Brain microvascular endothelial cell (primary cell): Measurements from ENCODE around the gene ABCC2.

Experiments
- DNase-seq: peaks from one replicate; pipeline ENCODE4 v3.0.0-alpha.2; 2020
- H3K27ac ChIP-seq: fragments of 250-450 bp; sonication (Bioruptor Pico); 2 replicates; pipeline ENCODE4 v1.5.1; 2020; ENCODE audit warnings: mild to moderate bottlenecking, moderate library complexity
- H3K27me3 ChIP-seq: fragments of 250-450 bp; sonication (Bioruptor Pico); replicated peaks from 2 replicates; pipeline ENCODE4 v1.5.1; 2020; ENCODE audit warnings: mild to moderate bottlenecking
- H3K36me3 ChIP-seq: fragments of 250-450 bp; sonication (Bioruptor Pico); replicated peaks from 2 replicates; pipeline ENCODE4 v1.5.1; 2020; ENCODE audit warnings: mild to moderate bottlenecking
- H3K4me3 ChIP-seq: 2 replicates; pipeline ENCODE4 v1.5.1; 2011; ENCODE audit warnings: low read depth, mild to moderate bottlenecking, control low read depth, low read length, moderate library complexity
- CTCF ChIP-seq: IDR thresholded peaks from 2 replicates; pipeline ENCODE4 v1.5.1; 2011; ENCODE audit warnings: low read depth, mild to moderate bottlenecking, moderate library complexity, low read length, control low read depth, inconsistent platforms; ENCODE audit errors: missing control alignments
- in situ Hi-C: cut with HindIII; loops from 2 replicates; pipeline ENCODE4 v1.10.0; 2017; ENCODE audit warnings: low sequenced_read_pairs, low pct_ligation_motif_present

ABCC2 gene

GRCh38 chr10:99814143-99814542 is 31.7 kb downstream of the ABCC2 start:
- no peak overlapping the region for H3K27ac ChIP-seq
- no peak for DNase-seq

GRCh38 chr10:99815621-99816020 is 33.2 kb downstream of the ABCC2 start:
- in situ Hi-C loops, result no loop called here
- no peaks in the 10 kb centered on the region for H3K36me3 ChIP-seq
- no peak overlapping the region for H3K4me3 ChIP-seq
- no peak for DNase-seq
- no peaks in the 10 kb centered on the region for H3K27me3 ChIP-seq
- TF ChIP-seq CTCF, result no peak
- H3K27ac ChIP-seq, result no peak overlapping the region

More at GRCh38 chr10:99814143-99814542, 31.7 kb downstream of the ABCC2 start:
- in situ Hi-C loops, result no loop called here
- Histone ChIP-seq H3K4me3 (no peak overlapping the region), H3K27me3 (no peaks in the 10 kb centered on the region), H3K36me3 (no peaks in the 10 kb centered on the region)
- no peak for TF ChIP-seq CTCF

GRCh38 chr10:99827936-99828335 is 45.5 kb downstream of the ABCC2 start:
- no peak for TF ChIP-seq CTCF
- DNase-seq, result peak; percentile 34
- Histone ChIP-seq H3K36me3 (no peaks in the 10 kb centered on the region), H3K27ac (no peak overlapping the region), H3K27me3 (no peaks in the 10 kb centered on the region), H3K4me3 (no peak overlapping the region)
- in situ Hi-C loops, result loop anchor here (25.0 kb wide), 1 partner anchor 334 kb away; no protein-coding TSS in a partner anchor

- in situ Hi-C loops, result loop anchor here (25.0 kb wide), 1 partner anchor 334 kb away; no protein-coding TSS in a partner anchor
- no peak for DNase-seq
- no peaks in the 10 kb centered on the region for H3K36me3 ChIP-seq
- H3K27ac ChIP-seq, result no peak overlapping the region
- TF ChIP-seq CTCF, result no peak
- H3K4me3 ChIP-seq, result no peak overlapping the region
- H3K27me3 ChIP-seq, result no peaks in the 10 kb centered on the region
Measured at GRCh38 chr10:99828464-99828863, 46.0 kb downstream of the ABCC2 start.

GRCh38 chr10:99832439-99832838 is 50.0 kb downstream of the ABCC2 start:
- Histone ChIP-seq H3K36me3 (no peaks in the 10 kb centered on the region), H3K4me3 (no peak overlapping the region), H3K27ac (no peak overlapping the region), H3K27me3 (no peaks in the 10 kb centered on the region)
- TF ChIP-seq CTCF, result no peak
- DNase-seq, result no peak
- in situ Hi-C loops, result loop anchor here (25.0 kb wide), 1 partner anchor 330 kb away; no protein-coding TSS in a partner anchor

- peak; percentile 84 for DNase-seq
- H3K4me3 ChIP-seq, result no peak overlapping the region
- no peaks in the 10 kb centered on the region for H3K27me3 ChIP-seq
- H3K36me3 ChIP-seq, result no peaks in the 10 kb centered on the region
- no peak for TF ChIP-seq CTCF
- peak overlapping the region; percentile 50 for H3K27ac ChIP-seq
- in situ Hi-C loops, result loop anchor here (25.0 kb wide), 1 partner anchor 328 kb away; no protein-coding TSS in a partner anchor
Measured at GRCh38 chr10:99834410-99834809, 52.0 kb downstream of the ABCC2 start.
